Spleen (tissue), 7 donors: ENCODE measurements around the gene TMEM178B.

Experiments used
- CTCF ChIP-seq, 11 experiments: fragments of 200-600 bp in 7 of 11; fragments of 450-650 bp in 4 of 11; sonication (generic) in 4 of 11; IDR thresholded peaks in 8 of 11; conservative IDR thresholded peaks in 3 of 11; 1 replicate in 7 of 11; 2 replicates in 4 of 11; pipeline versions ENCODE4 v1.4.0 to v1.8.0; 2016 to 2021; ENCODE audit warnings: antibody characterized with exemption in 11 of 11, inconsistent platforms in 4 of 11, mild to moderate bottlenecking in 1 of 11
- POLR2A ChIP-seq, 3 donors: fragments of 450-650 bp; IDR thresholded peaks; one replicate each; pipeline ENCODE4 v1.5.1; 2017; ENCODE audit warnings: antibody characterized with exemption in 3 of 3, mild to moderate bottlenecking in 1 of 3
- POLR2AphosphoS5 ChIP-seq, 3 donors: sonication (generic); formaldehyde crosslinking; IDR thresholded peaks; one replicate each; pipeline ENCODE4 v1.5.1; 2017; ENCODE audit warnings: antibody characterized with exemption in 3 of 3
- donor health status: DM: no; HTN: no; CAD: no; lungs with moderate emphysema.
- donor health status: DM: no; HTN: no; CAD: no.
- donor health status: DM: no; HTN: no; CAD: no.

GRCh38 chr7:141333459-141333858, 259.6 kb downstream of the TMEM178B start:
- no peak for TF ChIP-seq CTCF (IDR thresholded peaks at IDR 0.05 in 8 of 11, conservative IDR thresholded peaks at IDR 0.05 in 3 of 11)
- no peak for TF ChIP-seq POLR2AphosphoS5 (IDR thresholded peaks at IDR 0.05)
- TF ChIP-seq POLR2A (IDR thresholded peaks at IDR 0.05), result no peak
